Astrocyte of the cerebellum (primary cell): Measurements from ENCODE around the gene NUMA1.

Experiments used
- DNase-seq: peaks from one replicate; pipeline ENCODE4 v3.0.0-alpha.2; 2011; ENCODE audit warnings: low read depth
- H3K4me3 ChIP-seq: 2 replicates; pipeline ENCODE4 v1.5.1; 2011; ENCODE audit warnings: mild to moderate bottlenecking, low read depth, low read length, moderate library complexity
- CTCF ChIP-seq: IDR thresholded peaks from 2 replicates; pipeline ENCODE4 v1.5.1; 2012; ENCODE audit warnings: low read length, low read depth, moderate library complexity, mild to moderate bottlenecking; ENCODE audit errors: missing control alignments
- in situ Hi-C: cut with HindIII; loops from 2 replicates; pipeline ENCODE4 v1.10.0; 2017; ENCODE audit warnings: low sequenced_read_pairs

Gene NUMA1

DNA sequence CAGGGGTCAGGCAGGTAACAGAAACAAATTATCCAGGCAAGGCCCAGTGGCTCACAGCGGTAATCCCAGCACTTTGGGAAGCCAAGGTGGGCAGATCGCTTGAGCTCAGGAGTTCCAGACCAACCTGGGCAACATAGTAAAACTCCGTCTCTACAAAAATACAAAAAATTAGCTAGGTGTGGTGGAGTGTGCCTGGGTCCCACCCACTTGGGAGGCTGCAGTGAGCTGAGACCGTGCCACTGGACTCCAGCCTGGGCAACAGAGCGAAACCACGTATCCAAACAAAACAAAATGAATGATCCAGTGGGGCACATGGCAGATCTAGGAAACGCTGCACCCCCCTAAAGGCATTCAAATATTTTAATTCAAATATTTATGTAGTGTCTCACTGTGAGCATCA lies 9.9 kb downstream of the NUMA1 start:
- in situ Hi-C loops, result no loop called here
- TF ChIP-seq CTCF, result no peak
- H3K4me3 ChIP-seq, result no peak overlapping the region
- DNase-seq, result no peak

GRCh38 chr11:72069787-72070251 lies 10.5 kb downstream of the NUMA1 start:
- TF ChIP-seq CTCF, result no peak
- no peak overlapping the region for H3K4me3 ChIP-seq
- peak; percentile 19 for DNase-seq
- in situ Hi-C loops, result no loop called here

GRCh38 chr11:72069200-72069599 lies 11.1 kb downstream of the NUMA1 start:
- in situ Hi-C loops, result no loop called here
- no peak for DNase-seq
- no peak for TF ChIP-seq CTCF
- H3K4me3 ChIP-seq, result peak overlapping the region; percentile 2

- in situ Hi-C loops, result no loop called here
- no peak for TF ChIP-seq CTCF
These were observed 12.7 kb downstream of the NUMA1 start for GRCh38 chr11:72067676-72068075.

GRCh38 chr11:72067266-72067665 lies 13.1 kb downstream of the NUMA1 start:
- no peak overlapping the region for H3K4me3 ChIP-seq
- no peak for DNase-seq
- TF ChIP-seq CTCF, result no peak
- in situ Hi-C loops, result no loop called here

More at GRCh38 chr11:72067676-72068075, 12.7 kb downstream of the NUMA1 start:
- no peak for DNase-seq
- H3K4me3 ChIP-seq, result no peak overlapping the region

DNA sequence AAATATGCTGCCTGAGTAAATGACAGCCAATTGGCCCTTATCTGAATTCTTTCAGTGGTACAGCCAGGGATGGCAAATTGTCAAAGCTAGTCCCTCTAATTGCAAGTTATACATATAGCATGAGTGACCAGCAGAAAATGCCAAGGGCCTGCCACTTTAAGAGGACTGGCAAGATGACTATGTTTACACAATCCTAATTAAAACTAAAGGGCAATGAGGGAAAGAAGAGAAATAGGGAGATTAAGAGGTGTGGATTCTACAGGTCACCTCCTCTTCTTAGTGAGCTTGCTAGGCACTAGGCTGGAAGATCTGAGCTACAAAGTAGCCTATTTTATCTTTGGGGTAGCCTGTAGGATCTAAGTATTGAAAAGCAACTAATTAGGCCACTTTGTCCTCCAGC lies 13.5 kb downstream of the NUMA1 start:
- no peak for TF ChIP-seq CTCF
- no peak for DNase-seq
- in situ Hi-C loops, result no loop called here
- H3K4me3 ChIP-seq, result no peak overlapping the region

- no peak for DNase-seq
- no peak for TF ChIP-seq CTCF
- H3K4me3 ChIP-seq, result no peak overlapping the region
- in situ Hi-C loops, result no loop called here
These were observed 18.5 kb downstream of the NUMA1 start for GRCh38 chr11:72061739-72062396.
